SK-N-SH treated with all-trans-retinoic acid at 6 μM for 48 hours (cell line): ENCODE measurements around the gene DDX52.

Experiments used
- BACH2 ChIP-seq: fragments of 250-450 bp; sonication (Bioruptor Pico); IDR thresholded peaks from 2 replicates; pipeline ENCODE4 v1.9.0; 2021; ENCODE audit warnings: mild to moderate bottlenecking, borderline replicate concordance
- CSDC2 ChIP-seq: fragments of 250-450 bp; sonication (Bioruptor Pico); IDR thresholded peaks from 2 replicates; pipeline ENCODE4 v1.5.0; 2020; ENCODE audit warnings: mild to moderate bottlenecking, moderate library complexity
- GLIS3 ChIP-seq: fragments of 250-450 bp; sonication (Bioruptor Pico); IDR thresholded peaks from 2 replicates; pipeline ENCODE4 v1.5.0; 2020; ENCODE audit warnings: mild to moderate bottlenecking, moderate library complexity
- OSR1 ChIP-seq: fragments of 250-450 bp; sonication (Bioruptor Pico); IDR thresholded peaks from 2 replicates; pipeline ENCODE4 v1.8.0; 2022; ENCODE audit warnings: moderate library complexity, mild to moderate bottlenecking, inconsistent platforms
- POU6F1 ChIP-seq: fragments of 250-450 bp; sonication (Bioruptor Pico); IDR thresholded peaks from 2 replicates; pipeline ENCODE4 v1.8.0; 2021; ENCODE audit warnings: low read depth, mild to moderate bottlenecking, moderate library complexity, borderline replicate concordance
- TOX ChIP-seq: fragments of 250-450 bp; sonication (Bioruptor Pico); IDR thresholded peaks from 2 replicates; pipeline ENCODE4 v1.8.0; 2021; ENCODE audit warnings: mild to moderate bottlenecking, moderate library complexity, borderline replicate concordance
- ZC3H10 ChIP-seq: fragments of 250-450 bp; sonication (Bioruptor Pico); IDR thresholded peaks from 2 replicates; pipeline ENCODE4 v1.5.1; 2021; ENCODE audit warnings: mild to moderate bottlenecking, moderate library complexity

DNA sequence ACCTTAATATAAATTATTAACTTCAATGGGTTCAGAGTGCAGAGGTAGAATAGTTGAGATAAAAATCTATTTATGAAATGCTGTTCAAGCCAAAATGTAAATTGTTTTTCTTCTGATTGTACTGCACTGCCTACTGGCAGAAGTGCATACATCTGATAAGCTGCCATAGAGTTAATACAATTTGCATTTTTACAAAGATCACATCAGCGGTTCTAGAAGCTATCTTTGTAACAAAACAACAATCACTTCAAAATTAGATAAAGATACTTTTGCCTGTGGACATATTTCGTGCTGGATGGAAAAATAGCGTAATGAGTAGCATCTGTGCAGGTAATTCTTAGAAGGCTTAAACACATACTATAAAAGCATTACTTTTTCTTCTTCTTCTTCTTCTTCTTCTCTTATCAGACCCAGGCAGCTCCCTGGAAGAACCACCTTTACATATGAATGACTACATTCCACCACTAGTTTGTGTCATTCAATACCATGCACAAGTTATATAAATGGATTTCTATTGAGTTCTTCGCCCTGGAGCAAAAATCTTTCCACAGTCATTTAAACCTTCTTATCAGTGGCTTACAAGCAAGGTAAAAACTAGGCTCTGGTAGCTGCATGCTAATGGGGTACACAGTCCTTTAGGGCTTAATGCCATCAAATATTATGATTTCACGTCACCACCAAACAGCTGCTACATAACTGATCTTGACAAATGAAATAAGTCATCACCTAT lies 81.1 kb downstream of the DDX52 start:
- TF ChIP-seq GLIS3 = no peak
- no peak for TF ChIP-seq BACH2
- TF ChIP-seq CSDC2 (CRISPR knock-in tag) = no peak
- TF ChIP-seq OSR1 (CRISPR knock-in tag) = no peak
- TF ChIP-seq POU6F1 = no peak
- TF ChIP-seq ZC3H10 (CRISPR knock-in tag) = no peak
- TF ChIP-seq TOX = no peak
